GM18861 (cell line): ENCODE data around the gene ST8SIA1.

Experiments
- ATAC-seq: cut with Tn5 transposase; IDR thresholded peaks from one replicate; pipeline ENCODE4 v1.9.1; 2021; ENCODE audit not compliant: unreplicated experiment

The ST8SIA1 gene

GRCh38 chr12:22332202-22332601, 2.3 kb downstream of the ST8SIA1 start:
- no peak for ATAC-seq

- ATAC-seq = no peak
These were observed 4.9 kb downstream of the ST8SIA1 start for GRCh38 chr12:22329621-22330020.

DNA sequence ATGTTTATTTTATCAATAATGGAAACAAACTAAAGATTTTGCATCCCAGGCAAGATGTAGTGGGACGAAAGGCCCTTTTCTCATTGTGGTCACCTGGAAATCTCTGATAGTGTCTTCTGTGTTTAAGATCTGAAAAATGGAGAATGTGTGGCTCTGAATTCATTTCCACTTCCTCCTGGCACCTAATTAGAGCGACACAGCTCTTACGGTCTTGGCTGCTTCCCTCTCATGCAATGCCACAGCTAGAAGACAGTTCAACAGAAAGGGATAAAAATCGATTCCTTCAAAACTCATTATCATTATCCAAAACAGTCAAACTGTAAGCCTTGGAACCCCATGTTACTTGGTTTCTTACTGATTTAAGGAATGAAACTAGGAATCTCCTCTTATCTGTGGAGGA, 9.3 kb downstream of the ST8SIA1 start:
- no peak for ATAC-seq

- ATAC-seq = no peak
These were observed 12.4 kb downstream of the ST8SIA1 start for GRCh38 chr12:22322091-22322490.

- ATAC-seq = no peak
These were observed 12.9 kb downstream of the ST8SIA1 start for GRCh38 chr12:22321638-22322037.

DNA sequence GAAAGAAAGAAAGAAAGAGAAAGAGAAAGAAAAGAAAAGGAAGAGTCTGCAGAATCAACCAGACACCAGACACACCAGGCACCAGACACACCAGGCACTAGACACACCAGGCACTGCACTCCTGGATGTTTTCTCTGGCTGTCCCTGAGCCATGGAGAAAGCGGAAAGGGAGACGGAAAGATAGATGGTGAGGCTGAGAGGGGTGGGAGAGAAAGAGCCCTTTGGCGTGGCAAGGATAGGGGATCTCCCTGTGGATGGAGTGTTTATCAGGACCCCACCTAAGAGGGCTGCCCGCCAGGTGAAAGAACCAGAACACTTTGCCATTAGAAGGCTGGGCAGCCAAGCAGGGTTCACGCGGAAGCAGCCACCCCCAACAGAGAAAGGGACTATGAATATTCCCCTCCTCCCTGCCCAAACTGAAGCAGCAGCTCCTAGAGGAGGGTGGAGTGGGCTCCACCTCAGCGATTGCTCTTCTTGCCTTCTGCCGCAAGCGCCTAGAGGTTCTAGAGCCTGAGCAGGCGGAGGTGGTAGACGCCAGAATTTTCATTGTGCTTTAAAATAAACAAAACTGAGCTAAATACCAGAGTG, 13.4 kb downstream of the ST8SIA1 start:
- ATAC-seq = no peak

GRCh38 chr12:22318108-22318737, 16.3 kb downstream of the ST8SIA1 start:
- no peak for ATAC-seq

- ATAC-seq = no peak
These were observed 20.6 kb downstream of the ST8SIA1 start for GRCh38 chr12:22313963-22314330.

DNA sequence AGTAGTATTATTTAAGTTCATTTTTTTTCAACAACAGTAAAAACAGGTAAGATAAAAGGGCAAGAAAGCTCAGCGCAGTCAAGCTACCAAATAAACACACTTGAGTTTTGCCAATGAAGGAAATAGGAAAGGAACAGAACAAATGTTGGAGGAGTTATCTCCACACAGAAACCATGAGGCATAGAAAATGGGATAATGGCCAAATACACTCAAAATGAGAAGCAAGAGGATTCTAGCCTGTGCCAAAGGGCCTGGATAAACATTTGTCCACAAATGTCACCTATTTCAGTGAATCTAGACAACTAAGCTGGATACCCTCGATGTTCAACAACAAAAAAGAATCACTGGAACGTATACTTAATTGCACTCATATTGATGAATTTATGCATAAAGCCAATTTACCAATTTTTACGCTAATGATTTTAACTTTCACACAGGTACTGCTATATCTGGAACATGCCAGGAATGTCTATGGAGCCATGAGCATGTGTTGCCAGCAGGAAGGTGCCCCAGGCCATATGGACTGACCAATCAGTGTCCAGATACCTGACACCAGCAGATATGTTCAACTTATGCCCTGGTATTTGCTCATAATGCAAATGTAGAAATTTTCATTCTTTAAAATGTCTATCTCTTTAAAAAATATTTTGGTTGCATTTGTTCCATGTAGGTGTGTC, 21.1 kb downstream of the ST8SIA1 start:
- no peak for ATAC-seq

- ATAC-seq = no peak
These were observed 22.2 kb downstream of the ST8SIA1 start for GRCh38 chr12:22312336-22312735.

DNA sequence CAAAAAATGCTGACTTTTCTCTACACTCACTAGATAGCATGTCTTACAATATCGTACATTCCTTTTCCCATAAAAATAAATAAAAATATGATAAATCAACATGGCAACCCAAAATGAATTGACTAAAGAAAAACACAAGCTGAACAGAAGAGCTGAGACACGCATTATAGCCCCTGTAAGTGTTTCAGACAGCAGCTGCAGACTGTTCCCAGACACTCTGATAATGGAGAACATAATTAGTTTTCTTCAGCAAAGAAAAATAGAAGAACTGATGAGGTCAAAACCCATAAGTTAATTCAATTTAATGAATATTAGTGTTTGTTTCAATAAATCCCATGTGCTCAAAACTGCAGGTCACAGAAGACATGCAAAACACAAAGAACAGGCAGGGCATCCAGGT, 23.8 kb downstream of the ST8SIA1 start:
- no peak for ATAC-seq

GRCh38 chr12:22310275-22310674, 24.2 kb downstream of the ST8SIA1 start:
- no peak for ATAC-seq

GRCh38 chr12:22307811-22308210, 26.7 kb downstream of the ST8SIA1 start:
- no peak for ATAC-seq

DNA sequence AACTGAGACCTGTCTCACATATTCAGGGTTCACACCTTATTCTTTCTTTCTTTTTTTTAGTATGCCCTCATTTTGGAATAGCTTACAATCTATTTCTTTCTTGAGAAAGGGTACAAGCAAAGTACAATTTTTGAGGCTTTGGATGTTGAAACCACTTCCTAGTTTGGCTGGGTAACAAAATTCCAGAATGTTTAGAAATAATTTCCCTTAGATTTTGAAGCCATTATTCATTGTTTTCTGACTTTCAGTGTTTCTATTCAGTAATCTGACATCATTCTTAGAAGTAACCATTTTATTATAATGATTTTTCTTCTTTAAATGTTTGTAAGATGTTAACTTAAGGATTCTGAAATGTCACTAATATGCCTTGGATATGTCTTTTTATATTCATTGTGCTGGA, 28.2 kb downstream of the ST8SIA1 start:
- no peak for ATAC-seq

- ATAC-seq = no peak
These were observed 30.2 kb downstream of the ST8SIA1 start for GRCh38 chr12:22304341-22304740.

DNA sequence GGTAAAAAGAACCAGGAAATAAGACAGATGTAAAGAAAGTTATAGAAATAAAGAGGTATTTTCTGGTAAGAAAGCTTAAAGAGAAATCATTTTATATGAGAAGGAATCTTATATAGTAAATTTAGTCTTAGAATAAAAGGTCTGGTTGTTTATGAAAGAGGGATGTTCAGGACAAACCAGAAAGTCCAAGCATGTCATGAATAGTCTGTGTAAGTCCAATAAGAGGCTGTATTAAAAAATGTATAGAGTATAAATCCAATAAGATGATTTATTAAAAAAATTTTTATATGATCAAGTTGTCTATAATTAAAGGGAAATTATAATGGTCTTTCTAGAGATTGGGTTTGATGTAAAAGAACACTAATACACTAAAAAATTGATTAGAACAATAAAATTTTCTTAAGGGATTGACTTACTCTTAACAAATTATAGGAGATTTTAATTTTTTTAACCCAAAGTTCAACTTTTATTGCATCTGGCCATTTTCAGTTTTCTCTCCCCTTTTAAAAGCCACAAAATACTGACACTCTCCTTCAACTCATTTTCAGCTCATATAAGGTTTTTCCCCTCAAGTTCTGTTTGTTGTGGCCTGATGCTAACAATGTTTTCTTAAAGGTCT, 35.1 kb downstream of the ST8SIA1 start:
- ATAC-seq = no peak

DNA sequence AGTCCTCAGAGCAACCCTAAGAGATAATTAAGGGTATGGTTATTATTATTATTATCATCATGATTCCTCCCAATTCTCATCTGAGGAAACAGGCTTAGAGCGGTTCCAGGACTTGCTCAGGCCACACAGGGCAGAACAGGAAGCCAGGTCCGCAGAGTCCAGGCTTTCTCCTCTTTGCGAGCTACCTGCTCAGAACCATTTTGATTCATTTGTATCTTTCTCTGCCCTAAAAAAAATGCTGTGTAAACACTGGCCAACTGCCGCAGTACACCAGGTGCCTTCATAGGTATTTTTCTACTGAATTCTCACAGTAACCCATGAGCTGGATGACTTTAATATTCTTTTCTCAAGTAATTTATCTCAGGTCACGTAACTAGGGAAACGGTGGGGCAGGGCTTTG, 45.3 kb downstream of the ST8SIA1 start:
- no peak for ATAC-seq

- ATAC-seq = no peak
These were observed 46.5 kb downstream of the ST8SIA1 start for GRCh38 chr12:22287776-22288621.

GRCh38 chr12:22287101-22287500, 47.4 kb downstream of the ST8SIA1 start:
- ATAC-seq = no peak

DNA sequence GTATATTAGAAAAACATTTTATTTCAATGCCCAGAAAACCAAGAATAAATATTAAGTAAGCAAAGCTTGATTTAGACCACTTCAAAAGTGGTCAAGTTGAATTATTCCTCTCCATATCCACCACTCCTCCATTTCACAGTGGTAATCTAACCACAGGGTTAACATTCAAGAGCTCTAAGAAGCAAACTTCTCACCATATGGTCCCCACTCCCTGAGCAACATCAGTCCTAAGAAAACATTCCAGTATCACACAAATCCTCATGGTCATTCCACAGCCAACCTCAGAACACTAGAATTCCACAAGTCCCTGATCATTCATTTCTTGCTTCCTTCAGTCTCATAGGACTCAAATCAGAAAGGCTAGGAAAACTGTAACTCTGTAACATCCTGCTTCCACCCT, 47.9 kb downstream of the ST8SIA1 start:
- no peak for ATAC-seq

DNA sequence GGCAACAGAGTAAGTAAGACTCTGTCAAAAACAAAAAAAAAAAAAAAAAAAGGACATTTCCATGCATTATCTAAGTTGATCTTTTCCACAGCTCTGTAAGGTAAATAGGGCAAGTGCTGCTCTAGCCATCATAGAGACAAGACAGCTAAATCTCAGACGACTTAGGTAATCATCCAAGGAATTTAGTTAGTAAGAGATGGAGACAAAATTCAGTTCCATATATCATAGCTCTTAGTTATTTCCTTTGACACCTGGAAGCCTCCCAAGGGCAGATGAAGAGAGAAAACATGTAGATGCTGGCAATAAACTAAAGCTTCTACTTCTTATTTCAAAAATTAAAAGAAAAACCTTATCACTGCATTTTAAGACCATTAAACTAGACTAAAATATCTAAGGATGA, 48.7 kb downstream of the ST8SIA1 start:
- no peak for ATAC-seq
